ENCODE results near the gene INPP4A. TPM values are rescaled to one million over a fixed set of nuclear protein-coding genes. Genes with fewer than 3 reads are reported as not detected.

Gene INPP4A
- total RNA-seq, 1 experiment from 2014 or later = 23.4 TPM

- Histone ChIP-seq H3K9ac (ENCODE audit: low read length) (no peak overlapping the region), H3K4me1 (ENCODE audit: insufficient read depth, low read length) (peaks cover 51% of the 10 kb centered on the region), H3K27me3 (ENCODE audit: low read length) (no peaks in the 10 kb centered on the region), H3K79me2 (ENCODE audit: low read length) (peaks cover 68% of the 10 kb centered on the region), H2AFZ (ENCODE audit: low read length) (no peak overlapping the region), H3K4me2 (ENCODE audit: low read length) (no peak overlapping the region), H3K9me3 (ENCODE audit: low read length) (no peaks in the 10 kb centered on the region), H3K9me2 (replicated peaks; ENCODE audit: low read length) (no peaks in the 10 kb centered on the region), H3K36me3 (ENCODE audit: low read depth, low read length) (no peaks in the 10 kb centered on the region), H3K4me3 (ENCODE audit: low read length) (no peak overlapping the region), H3F3A (ENCODE audit: low read length, unreplicated experiment) (no peaks in the 10 kb centered on the region), H4K20me1 (ENCODE audit: low read length) (no peaks in the 10 kb centered on the region), H3K27ac (ENCODE audit: low read length) (no peak overlapping the region)
- TF ChIP-seq EZH2phosphoT487 (IDR thresholded peaks at IDR 0.05; ENCODE audit: borderline replicate concordance, low read length) (no peak), EZH2 (IDR thresholded peaks at IDR 0.05; ENCODE audit: low read length, unreplicated experiment) (no peak), CTCF (conservative IDR thresholded peaks at IDR 0.05; ENCODE audit: low read depth, low read length) (no peak)
- DNase-seq = no peak
- no peak for ATAC-seq
- POLR2A ChIA-PET (ENCODE audit: unreplicated experiment) = no interaction called here
- BruUV-seq (replicated peaks) = no TSS peak
- intact Hi-C loops (cut with micrococcal nuclease) = no loop called here
- CTCF ChIA-PET = no interaction called here
Observed at GRCh38 chr2:98477506-98477905, 32.8 kb downstream of the INPP4A start.

DNA sequence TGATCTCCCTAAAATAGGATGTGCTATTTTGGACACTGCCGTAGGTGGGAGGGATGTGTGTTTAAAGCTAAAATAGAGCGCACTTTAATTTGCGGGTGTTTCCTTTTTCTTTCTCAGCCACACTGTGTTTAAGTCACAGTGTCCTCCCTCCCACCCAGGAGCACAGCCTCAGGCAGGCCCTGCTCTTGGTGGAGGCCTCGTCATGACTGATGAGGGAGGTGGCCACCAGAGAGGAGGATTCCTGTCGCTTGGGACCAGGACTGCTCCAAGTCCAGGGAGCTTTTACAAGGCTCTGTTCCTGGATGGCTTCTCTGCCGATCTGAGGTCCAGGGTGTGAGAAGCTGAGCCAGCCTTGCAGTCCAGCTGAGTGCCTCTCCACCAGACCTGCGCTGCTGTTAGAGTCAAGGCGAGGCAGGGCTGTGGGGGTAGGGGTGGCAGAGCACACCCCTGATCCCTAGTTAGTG is 33.5 kb downstream of the INPP4A start:
- H3K27ac ChIP-seq (ENCODE audit: low read length) = no peak overlapping the region
- no TSS peak for BruUV-seq (replicated peaks)
- H3K27me3 ChIP-seq (ENCODE audit: low read length) = no peaks in the 10 kb centered on the region
- H3K36me3 ChIP-seq (ENCODE audit: low read depth, low read length) = no peaks in the 10 kb centered on the region
- ATAC-seq = no peak
- peaks cover 67% of the 10 kb centered on the region for H3K79me2 ChIP-seq (ENCODE audit: low read length)
- no peaks in the 10 kb centered on the region for H3K9me2 ChIP-seq (replicated peaks; ENCODE audit: low read length)
- no peak overlapping the region for H3K4me3 ChIP-seq (ENCODE audit: low read length)
- H2AFZ ChIP-seq (ENCODE audit: low read length) = no peak overlapping the region
- no peak for TF ChIP-seq EZH2 (IDR thresholded peaks at IDR 0.05; ENCODE audit: low read length, unreplicated experiment)
- TF ChIP-seq EZH2phosphoT487 (IDR thresholded peaks at IDR 0.05; ENCODE audit: borderline replicate concordance, low read length) = no peak
- no peak for DNase-seq
- CTCF ChIA-PET = no interaction called here
- H3F3A ChIP-seq (ENCODE audit: low read length, unreplicated experiment) = no peaks in the 10 kb centered on the region
- no peak overlapping the region for H3K4me2 ChIP-seq (ENCODE audit: low read length)
- POLR2A ChIA-PET (ENCODE audit: unreplicated experiment) = no interaction called here
- intact Hi-C loops (cut with micrococcal nuclease) = no loop called here
- no peak overlapping the region for H3K9ac ChIP-seq (ENCODE audit: low read length)
- no peaks in the 10 kb centered on the region for H4K20me1 ChIP-seq (ENCODE audit: low read length)
- H3K4me1 ChIP-seq (ENCODE audit: insufficient read depth, low read length) = peaks cover 57% of the 10 kb centered on the region
- no peaks in the 10 kb centered on the region for H3K9me3 ChIP-seq (ENCODE audit: low read length)

DNA sequence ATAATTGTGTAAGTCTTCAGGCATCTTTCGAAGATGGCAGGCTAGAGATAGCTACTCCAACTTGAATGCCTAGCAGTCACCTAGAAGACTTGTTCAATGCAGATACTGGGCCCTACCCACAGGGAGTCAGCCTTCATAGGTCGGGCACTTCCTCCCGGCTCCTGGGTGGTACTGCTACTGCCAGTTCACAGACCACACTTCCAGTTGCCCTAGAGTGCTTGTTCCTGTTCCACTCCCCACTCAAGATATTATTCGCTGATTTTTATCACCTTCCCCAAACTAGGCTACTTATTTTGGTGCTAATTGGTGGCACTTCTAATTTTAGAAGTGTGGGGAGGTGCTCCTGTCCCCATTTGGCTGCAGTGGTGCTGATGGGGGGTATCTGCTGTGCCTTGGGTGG is 34.2 kb downstream of the INPP4A start:
- Histone ChIP-seq H3K9me2 (replicated peaks; ENCODE audit: low read length) (no peaks in the 10 kb centered on the region), H3K79me2 (ENCODE audit: low read length) (peaks cover 72% of the 10 kb centered on the region), H3K27me3 (ENCODE audit: low read length) (no peaks in the 10 kb centered on the region), H3K9me3 (ENCODE audit: low read length) (no peaks in the 10 kb centered on the region), H3K4me1 (ENCODE audit: insufficient read depth, low read length) (peaks cover 65% of the 10 kb centered on the region), H2AFZ (ENCODE audit: low read length) (no peak overlapping the region), H3K36me3 (ENCODE audit: low read depth, low read length) (no peaks in the 10 kb centered on the region), H4K20me1 (ENCODE audit: low read length) (no peaks in the 10 kb centered on the region), H3F3A (ENCODE audit: low read length, unreplicated experiment) (no peaks in the 10 kb centered on the region), H3K9ac (ENCODE audit: low read length) (0 out of 2 replicates have a peak overlapping the region, but pooled peaks have one; percentile 33), H3K4me3 (ENCODE audit: low read length) (no peak overlapping the region), H3K4me2 (ENCODE audit: low read length) (peak overlapping the region; percentile 71), H3K27ac (ENCODE audit: low read length) (peak overlapping the region; percentile 88)
- TF ChIP-seq EZH2phosphoT487 (IDR thresholded peaks at IDR 0.05; ENCODE audit: borderline replicate concordance, low read length) (no peak), CTCF (conservative IDR thresholded peaks at IDR 0.05; ENCODE audit: low read depth, low read length) (no peak), EZH2 (IDR thresholded peaks at IDR 0.05; ENCODE audit: low read length, unreplicated experiment) (no peak)
- POLR2A ChIA-PET (ENCODE audit: unreplicated experiment) = no interaction called here
- CTCF ChIA-PET = no interaction called here
- ATAC-seq (no peak), DNase-seq (no peak)
- BruUV-seq (replicated peaks) = no TSS peak
- intact Hi-C loops (cut with micrococcal nuclease) = no loop called here

Data from PC-3 (cell line).